ENCODE data around the gene FGF19.

Gene FGF19

DNA sequence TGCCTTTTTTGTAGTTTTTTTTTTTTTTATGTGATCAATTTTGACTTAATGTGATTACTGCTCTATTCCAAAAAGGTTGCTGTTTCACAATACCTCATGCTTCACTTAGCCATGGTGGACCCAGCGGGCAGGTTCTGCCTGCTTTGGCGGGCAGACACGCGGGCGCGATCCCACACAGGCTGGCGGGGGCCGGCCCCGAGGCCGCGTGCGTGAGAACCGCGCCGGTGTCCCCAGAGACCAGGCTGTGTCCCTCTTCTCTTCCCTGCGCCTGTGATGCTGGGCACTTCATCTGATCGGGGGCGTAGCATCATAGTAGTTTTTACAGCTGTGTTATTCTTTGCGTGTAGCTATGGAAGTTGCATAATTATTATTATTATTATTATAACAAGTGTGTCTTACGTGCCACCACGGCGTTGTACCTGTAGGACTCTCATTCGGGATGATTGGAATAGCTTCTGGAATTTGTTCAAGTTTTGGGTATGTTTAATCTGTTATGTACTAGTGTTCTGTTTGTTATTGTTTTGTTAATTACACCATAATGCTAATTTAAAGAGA is 50.3 kb downstream of the FGF19 start:
- Histone ChIP-seq H3K4me3 (ENCODE audit: low read depth, low read length) (no peak overlapping the region), H3K9me3 (ENCODE audit: control insufficient read depth, insufficient read depth, low read length) (no peaks in the 10 kb centered on the region), H3K27me3 (ENCODE audit: control insufficient read depth, insufficient read depth, low read length) (no peaks in the 10 kb centered on the region), H3K4me1 (ENCODE audit: control insufficient read depth, insufficient read depth, low read length) (peaks cover 11% of the 10 kb centered on the region), H3K27ac (ENCODE audit: low read depth, low read length) (no peak overlapping the region), H3K36me3 (ENCODE audit: control insufficient read depth, insufficient read depth, low read length) (peaks cover 60% of the 10 kb centered on the region), H3K9ac (ENCODE audit: low read depth, low read length) (no peak overlapping the region)

DNA sequence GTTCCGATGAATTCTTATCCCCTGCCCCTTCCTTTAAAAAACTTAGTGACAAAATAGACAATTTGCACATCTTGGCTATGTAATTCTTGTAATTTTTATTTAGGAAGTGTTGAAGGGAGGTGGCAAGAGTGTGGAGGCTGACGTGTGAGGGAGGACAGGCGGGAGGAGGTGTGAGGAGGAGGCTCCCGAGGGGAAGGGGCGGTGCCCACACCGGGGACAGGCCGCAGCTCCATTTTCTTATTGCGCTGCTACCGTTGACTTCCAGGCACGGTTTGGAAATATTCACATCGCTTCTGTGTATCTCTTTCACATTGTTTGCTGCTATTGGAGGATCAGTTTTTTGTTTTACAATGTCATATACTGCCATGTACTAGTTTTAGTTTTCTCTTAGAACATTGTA is 50.8 kb downstream of the FGF19 start:
- H3K9ac ChIP-seq (ENCODE audit: low read depth, low read length) = no peak overlapping the region
- H3K9me3 ChIP-seq (ENCODE audit: control insufficient read depth, insufficient read depth, low read length) = no peaks in the 10 kb centered on the region
- no peak overlapping the region for H3K27ac ChIP-seq (ENCODE audit: low read depth, low read length)
- peaks cover 7% of the 10 kb centered on the region for H3K4me1 ChIP-seq (ENCODE audit: control insufficient read depth, insufficient read depth, low read length)
- H3K36me3 ChIP-seq (ENCODE audit: control insufficient read depth, insufficient read depth, low read length) = peaks cover 65% of the 10 kb centered on the region
- no peak overlapping the region for H3K4me3 ChIP-seq (ENCODE audit: low read depth, low read length)
- H3K27me3 ChIP-seq (ENCODE audit: control insufficient read depth, insufficient read depth, low read length) = no peaks in the 10 kb centered on the region

DNA sequence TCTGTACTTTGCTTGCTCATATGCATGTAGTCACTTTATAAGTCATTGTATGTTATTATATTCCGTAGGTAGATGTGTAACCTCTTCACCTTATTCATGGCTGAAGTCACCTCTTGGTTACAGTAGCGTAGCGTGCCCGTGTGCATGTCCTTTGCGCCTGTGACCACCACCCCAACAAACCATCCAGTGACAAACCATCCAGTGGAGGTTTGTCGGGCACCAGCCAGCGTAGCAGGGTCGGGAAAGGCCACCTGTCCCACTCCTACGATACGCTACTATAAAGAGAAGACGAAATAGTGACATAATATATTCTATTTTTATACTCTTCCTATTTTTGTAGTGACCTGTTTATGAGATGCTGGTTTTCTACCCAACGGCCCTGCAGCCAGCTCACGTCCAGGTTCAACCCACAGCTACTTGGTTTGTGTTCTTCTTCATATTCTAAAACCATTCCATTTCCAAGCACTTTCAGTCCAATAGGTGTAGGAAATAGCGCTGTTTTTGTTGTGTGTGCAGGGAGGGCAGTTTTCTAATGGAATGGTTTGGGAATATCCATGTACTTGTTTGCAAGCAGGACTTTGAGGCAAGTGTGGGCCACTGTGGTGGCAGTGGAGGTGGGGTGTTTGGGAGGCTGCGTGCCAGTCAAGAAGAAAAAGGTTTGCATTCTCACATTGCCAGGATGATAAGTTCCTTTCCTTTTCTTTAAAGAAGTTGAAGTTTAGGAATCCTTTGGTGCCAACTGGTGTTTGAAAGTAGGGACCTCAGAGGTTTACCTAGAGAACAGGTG is 51.8 kb downstream of the FGF19 start:
- Histone ChIP-seq H3K4me3 (ENCODE audit: low read depth, low read length) (no peak overlapping the region), H3K36me3 (ENCODE audit: control insufficient read depth, insufficient read depth, low read length) (peaks cover 75% of the 10 kb centered on the region), H3K27ac (ENCODE audit: low read depth, low read length) (no peak overlapping the region), H3K27me3 (ENCODE audit: control insufficient read depth, insufficient read depth, low read length) (no peaks in the 10 kb centered on the region), H3K9ac (ENCODE audit: low read depth, low read length) (no peak overlapping the region), H3K4me1 (ENCODE audit: control insufficient read depth, insufficient read depth, low read length) (no peaks in the 10 kb centered on the region), H3K9me3 (ENCODE audit: control insufficient read depth, insufficient read depth, low read length) (no peaks in the 10 kb centered on the region)

DNA sequence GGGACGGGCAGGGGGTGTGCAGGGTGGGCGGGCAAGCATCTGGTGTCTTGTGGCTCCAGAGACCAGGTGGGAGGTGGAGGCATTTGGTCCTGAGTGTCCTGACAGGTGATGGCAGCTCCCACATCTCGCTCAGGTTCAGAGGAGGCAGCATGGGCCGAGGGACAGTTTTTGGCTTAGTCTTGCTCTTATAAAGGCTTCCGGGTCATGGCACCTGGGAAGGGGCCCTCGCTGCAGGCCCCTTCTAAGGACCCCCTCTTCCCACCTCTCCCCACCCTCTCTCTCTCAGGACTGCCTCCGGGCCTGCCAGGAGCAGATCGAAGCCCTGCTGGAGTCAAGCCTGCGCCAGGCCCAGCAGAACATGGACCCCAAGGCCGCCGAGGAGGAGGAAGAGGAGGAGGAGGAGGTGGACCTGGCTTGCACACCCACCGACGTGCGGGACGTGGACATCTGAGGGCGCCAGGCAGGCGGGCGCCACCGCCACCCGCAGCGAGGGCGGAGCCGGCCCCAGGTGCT is 52.9 kb downstream of the FGF19 start:
- no peak overlapping the region for H3K4me3 ChIP-seq (ENCODE audit: low read depth, low read length)
- no peaks in the 10 kb centered on the region for H3K4me1 ChIP-seq (ENCODE audit: control insufficient read depth, insufficient read depth, low read length)
- no peaks in the 10 kb centered on the region for H3K27me3 ChIP-seq (ENCODE audit: control insufficient read depth, insufficient read depth, low read length)
- H3K27ac ChIP-seq (ENCODE audit: low read depth, low read length) = no peak overlapping the region
- no peak overlapping the region for H3K9ac ChIP-seq (ENCODE audit: low read depth, low read length)
- H3K9me3 ChIP-seq (ENCODE audit: control insufficient read depth, insufficient read depth, low read length) = no peaks in the 10 kb centered on the region
- peaks cover 79% of the 10 kb centered on the region for H3K36me3 ChIP-seq (ENCODE audit: control insufficient read depth, insufficient read depth, low read length)

DNA sequence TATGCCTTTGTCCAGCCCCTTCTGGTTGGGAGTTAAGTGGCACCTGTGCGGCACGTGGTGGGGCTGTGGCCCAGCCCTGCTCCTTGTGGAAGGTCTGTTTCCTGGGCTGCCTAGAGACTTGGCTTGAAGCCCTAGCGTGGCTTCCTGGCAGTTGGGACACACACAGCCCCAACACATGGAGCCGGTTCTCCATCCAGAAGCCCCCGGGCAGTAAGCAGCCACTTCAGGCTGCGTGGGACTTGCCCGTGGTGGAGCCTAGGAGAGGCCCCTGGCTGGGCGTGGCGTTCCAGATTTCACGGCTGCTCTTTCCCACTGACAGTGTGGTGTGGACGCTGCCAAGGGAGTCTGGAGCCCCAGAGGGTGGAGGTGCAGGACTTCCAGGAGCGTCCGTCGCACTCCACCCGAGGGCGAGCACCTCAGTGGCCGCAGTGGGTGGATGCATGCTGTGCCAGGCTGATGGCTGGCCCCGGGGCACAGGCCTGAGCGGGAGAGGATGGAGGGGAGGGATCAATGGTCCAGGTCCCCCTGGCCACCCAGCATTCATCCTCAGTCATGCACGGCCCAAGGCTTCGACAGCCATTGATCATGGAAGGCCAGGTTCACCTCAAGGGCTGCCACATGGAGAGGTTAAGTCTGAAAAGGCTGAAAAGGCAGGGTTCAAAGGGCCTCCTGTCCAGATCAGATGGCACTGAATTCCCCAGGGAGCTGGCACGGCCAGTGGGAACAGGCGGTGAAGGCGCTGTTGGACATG is 53.6 kb downstream of the FGF19 start:
- Histone ChIP-seq H3K9ac (ENCODE audit: low read depth, low read length) (no peak overlapping the region), H3K27ac (ENCODE audit: low read depth, low read length) (no peak overlapping the region), H3K4me1 (ENCODE audit: control insufficient read depth, insufficient read depth, low read length) (no peaks in the 10 kb centered on the region), H3K36me3 (ENCODE audit: control insufficient read depth, insufficient read depth, low read length) (peaks cover 85% of the 10 kb centered on the region), H3K9me3 (ENCODE audit: control insufficient read depth, insufficient read depth, low read length) (no peaks in the 10 kb centered on the region), H3K4me3 (ENCODE audit: low read depth, low read length) (no peak overlapping the region), H3K27me3 (ENCODE audit: control insufficient read depth, insufficient read depth, low read length) (no peaks in the 10 kb centered on the region)

DNA sequence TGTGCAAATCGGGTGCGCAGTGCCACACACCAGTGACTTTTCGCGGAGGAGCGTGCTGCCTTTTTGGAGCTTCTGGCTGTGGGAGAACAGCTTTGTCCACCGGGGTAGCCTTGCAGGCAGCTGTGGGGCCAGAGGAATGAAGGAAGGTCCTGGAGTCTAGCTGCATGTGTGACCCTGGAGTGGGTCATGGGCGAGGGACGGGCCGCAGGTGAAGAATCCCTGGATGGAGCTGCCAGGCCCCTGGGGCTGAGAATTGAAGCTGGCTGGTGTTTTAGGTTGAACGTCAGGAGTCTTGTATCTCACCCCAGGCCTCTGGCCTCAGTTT is 54.3 kb downstream of the FGF19 start:
- Histone ChIP-seq H3K27me3 (ENCODE audit: control insufficient read depth, insufficient read depth, low read length) (no peaks in the 10 kb centered on the region), H3K4me3 (ENCODE audit: low read depth, low read length) (no peak overlapping the region), H3K36me3 (ENCODE audit: control insufficient read depth, insufficient read depth, low read length) (peaks cover 92% of the 10 kb centered on the region), H3K27ac (ENCODE audit: low read depth, low read length) (no peak overlapping the region), H3K4me1 (ENCODE audit: control insufficient read depth, insufficient read depth, low read length) (0 out of 2 replicates have a peak, but pooled peaks cover 2% of the 10 kb centered on the region), H3K9ac (ENCODE audit: low read depth, low read length) (no peak overlapping the region), H3K9me3 (ENCODE audit: control insufficient read depth, insufficient read depth, low read length) (no peaks in the 10 kb centered on the region)

DNA sequence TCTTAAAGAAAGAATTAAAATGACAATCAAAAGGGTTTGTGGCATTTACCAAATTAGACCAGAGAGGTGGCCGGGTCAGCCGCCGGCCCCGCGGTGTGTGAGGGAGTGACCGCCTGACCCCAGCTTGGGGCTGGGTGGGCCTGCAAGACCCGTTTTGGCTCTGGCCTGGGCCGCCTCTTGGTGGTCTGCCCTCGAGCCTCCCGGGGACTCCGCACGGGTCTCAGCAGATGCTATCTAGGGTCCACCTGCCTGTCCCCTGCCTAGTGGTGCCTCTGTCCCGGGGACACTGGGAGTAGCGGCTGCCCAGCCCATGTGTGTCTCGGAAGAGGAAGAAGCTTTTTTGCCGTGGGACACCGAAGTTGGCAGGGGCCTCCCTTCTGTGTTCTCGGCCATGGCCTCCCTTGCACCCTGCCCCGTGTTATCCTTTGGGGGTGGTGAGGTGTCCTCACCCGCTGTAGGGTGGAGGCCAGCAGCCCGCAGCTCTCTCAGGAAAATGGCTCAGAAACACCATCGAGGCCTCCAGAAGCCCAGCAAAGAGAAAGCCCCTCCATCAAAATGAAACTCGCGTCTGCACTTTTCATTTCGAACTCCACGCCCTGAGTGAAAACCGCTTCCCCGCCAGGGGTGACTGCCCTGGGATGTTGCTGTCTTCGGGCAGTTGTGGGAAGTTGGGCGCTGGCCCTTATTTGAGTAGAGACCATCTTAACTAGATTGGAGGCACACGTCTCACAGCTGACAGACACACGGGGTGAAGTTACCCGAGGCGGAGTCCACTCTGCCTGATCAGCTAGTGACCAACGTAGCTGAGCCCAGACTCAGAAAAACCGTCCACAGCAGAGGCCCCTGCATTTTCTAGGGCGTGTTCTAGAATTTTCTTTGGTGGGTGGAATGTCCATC is 54.9 kb downstream of the FGF19 start:
- Histone ChIP-seq H3K36me3 (ENCODE audit: control insufficient read depth, insufficient read depth, low read length) (peaks cover 92% of the 10 kb centered on the region), H3K4me3 (ENCODE audit: low read depth, low read length) (no peak overlapping the region), H3K27ac (ENCODE audit: low read depth, low read length) (no peak overlapping the region), H3K27me3 (ENCODE audit: control insufficient read depth, insufficient read depth, low read length) (no peaks in the 10 kb centered on the region), H3K9me3 (ENCODE audit: control insufficient read depth, insufficient read depth, low read length) (no peaks in the 10 kb centered on the region), H3K4me1 (ENCODE audit: control insufficient read depth, insufficient read depth, low read length) (peaks cover 3% of the 10 kb centered on the region; the same call in 1 of the 2 replicates), H3K9ac (ENCODE audit: low read depth, low read length) (no peak overlapping the region)

Data from HUES48 (cell line).